Endothelial cell of umbilical vein (primary cell): Measurements from ENCODE around the gene LIN54. TPM values are rescaled to one million over a fixed set of nuclear protein-coding genes. Genes with fewer than 3 reads are reported as not detected.

Experiments used
- BruUV-seq: library from RNA; stranded (reverse); fragments of 400-500 nt; replicated peaks from 2 replicates; lab custom pipeline; 2021; lab: Mats Ljungman, UMichigan
- CTCF ChIA-PET: fragments of 300-600, 350-600 bp; sonication (Branson Sonifier 250); formaldehyde crosslinking; loops from one replicate; lab custom pipeline; 2021; ENCODE audit warnings: antibody characterized with exemption, inconsistent platforms; lab: Charles Lee
- POLR2A ChIA-PET: fragments of 300-600, 350-600 bp; sonication (Branson Sonifier 250); formaldehyde crosslinking; loops from one replicate; lab custom pipeline; 2021; ENCODE audit warnings: antibody characterized with exemption, inconsistent platforms; lab: Charles Lee
- DNase-seq: peaks from one replicate; pipeline ENCODE4 v3.0.0-alpha.2; 2011; ENCODE audit warnings: low read depth, low spot score
- FAIRE-seq: peaks from 2 replicates; lab custom pipeline; 2011; peaks lifted over from hg19 to GRCh38; lab: Jason Lieb, UNC
- H2AFZ ChIP-seq: 2 replicates; pipeline ENCODE4 v1.6.0; 2012; ENCODE audit warnings: low read depth, low read length, control low read depth, inconsistent platforms
- H3K27ac ChIP-seq: 2 replicates; pipeline ENCODE4 v1.5.1; 2011; ENCODE audit warnings: low read depth, mild to moderate bottlenecking, control low read depth, low read length, moderate library complexity; ENCODE audit not compliant: insufficient read depth
- H3K27me3 ChIP-seq, 2 experiments: 2 replicates each; pipeline versions ENCODE4 v1.6.0 to v1.6.1; 2011; ENCODE audit warnings: low read length in 2 of 2, mixed read lengths in 1 of 2; ENCODE audit not compliant: control insufficient read depth in 2 of 2, insufficient read depth in 2 of 2
- H3K36me3 ChIP-seq, 2 experiments: 2 replicates in 1 of 2; 3 replicates in 1 of 2; pipeline ENCODE4 v1.5.1; 2011; ENCODE audit warnings: low read length in 2 of 2, mild to moderate bottlenecking in 1 of 2, moderate library complexity in 1 of 2; ENCODE audit not compliant: control insufficient read depth in 2 of 2, insufficient read depth in 2 of 2; ENCODE audit errors: extremely low read depth in 1 of 2
- H3K4me1 ChIP-seq: 3 replicates; pipeline ENCODE4 v1.5.1; 2011; ENCODE audit warnings: mild to moderate bottlenecking, low read length; ENCODE audit not compliant: control insufficient read depth, insufficient read depth; ENCODE audit errors: extremely low read depth
- H3K4me2 ChIP-seq: 2 replicates; pipeline ENCODE4 v1.6.1; 2011; ENCODE audit warnings: low read length, control low read depth, mixed read lengths; ENCODE audit not compliant: insufficient read depth
- H3K4me3 ChIP-seq, 3 experiments: fragments of 200-600 bp in 1 of 3; sonication (generic), shearing (Covaris generic) in 1 of 3; replicated peaks in 1 of 3; 2 replicates each; pipeline ENCODE4 v1.5.1; 2011 to 2016; ENCODE audit warnings: control low read depth in 3 of 3, low read length in 3 of 3, mild to moderate bottlenecking in 2 of 3, inconsistent platforms in 1 of 3, low read depth in 1 of 3, moderate library complexity in 1 of 3; ENCODE audit not compliant: insufficient read depth in 1 of 3
- H3K79me2 ChIP-seq: 2 replicates; pipeline ENCODE4 v1.6.0; 2012; ENCODE audit warnings: low read length, inconsistent platforms; ENCODE audit not compliant: control insufficient read depth, insufficient read depth
- H3K9ac ChIP-seq: replicated peaks from 2 replicates; pipeline ENCODE3; 2011; ENCODE audit warnings: low read length, control low read depth; ENCODE audit not compliant: insufficient read depth; ENCODE audit errors: extremely low read depth
- H3K9me1 ChIP-seq: replicated peaks from 3 replicates; pipeline ENCODE4 v1.6.0; 2011; ENCODE audit warnings: mild to moderate bottlenecking, low read length; ENCODE audit not compliant: control insufficient read depth, insufficient read depth; ENCODE audit errors: extremely low read depth
- H3K9me3 ChIP-seq: replicated peaks from 2 replicates; pipeline ENCODE4 v1.5.1; 2012; ENCODE audit warnings: low read length, inconsistent platforms; ENCODE audit not compliant: control insufficient read depth, insufficient read depth
- H4K20me1 ChIP-seq: replicated peaks from 2 replicates; pipeline ENCODE3; 2011; ENCODE audit warnings: mild to moderate bottlenecking, low read length; ENCODE audit not compliant: control insufficient read depth, insufficient read depth; ENCODE audit errors: extremely low read depth
- CTCF ChIP-seq, 2 donors: IDR thresholded peaks; 1 replicate in 1 of 2; 2 replicates in 1 of 2; pipeline ENCODE4 v1.5.1; 2011; ENCODE audit warnings: low read length in 2 of 2, mild to moderate bottlenecking in 2 of 2, moderate library complexity in 2 of 2, control low read depth in 1 of 2, inconsistent platforms in 1 of 2, low read depth in 1 of 2; ENCODE audit not compliant: insufficient read depth in 1 of 2; ENCODE audit errors: extremely low read depth in 1 of 2
- EZH2 ChIP-seq: IDR thresholded peaks from 2 replicates; pipeline ENCODE4 v1.6.1; 2012; ENCODE audit warnings: borderline replicate concordance, low read depth, mild to moderate bottlenecking, moderate library complexity, low read length, inconsistent platforms; ENCODE audit not compliant: severe bottlenecking
- FOS ChIP-seq: IDR thresholded peaks from 2 replicates; pipeline ENCODE4 v1.6.1; 2011; ENCODE audit warnings: mild to moderate bottlenecking, low read length, moderate library complexity, borderline replicate concordance; ENCODE audit not compliant: insufficient read depth
- GATA2 ChIP-seq: IDR thresholded peaks from 2 replicates; pipeline ENCODE4 v1.7.0; 2011; ENCODE audit warnings: low read depth, mild to moderate bottlenecking, moderate library complexity, mixed read lengths, low read length; ENCODE audit not compliant: insufficient read length, insufficient read depth
- JUN ChIP-seq: IDR thresholded peaks from 2 replicates; pipeline ENCODE4 v1.6.1; 2011; ENCODE audit warnings: borderline replicate concordance, low read depth; ENCODE audit not compliant: insufficient read length, insufficient read depth
- MAX ChIP-seq: IDR thresholded peaks from 2 replicates; pipeline ENCODE4 v1.6.1; 2011; ENCODE audit not compliant: insufficient read depth, insufficient read length
- MYC ChIP-seq: IDR thresholded peaks from one replicate; pipeline ENCODE4 v1.6.1; 2011; ENCODE audit warnings: mild to moderate bottlenecking, low read depth, low read length
- POLR2A ChIP-seq: IDR thresholded peaks from 2 replicates; pipeline ENCODE4 v1.6.1; 2012; ENCODE audit warnings: low read depth, mild to moderate bottlenecking, control low read depth, low read length
- POLR2AphosphoS5 ChIP-seq: IDR thresholded peaks from 2 replicates; pipeline ENCODE4 v1.6.1; 2012; ENCODE audit warnings: low read depth, mild to moderate bottlenecking, control low read depth, low read length, moderate library complexity; ENCODE audit not compliant: insufficient read depth
- dilution Hi-C: fragments of 300-500 bp; cut with MboI; formaldehyde crosslinking; loops from one replicate; pipeline ENCODE4 v1.15.0; 2019; ENCODE audit warnings: low sequenced_read_pairs; ENCODE audit not compliant: extremely low pct_ligation_motif_present
- intact Hi-C: fragments of 100-400 bp; cut with micrococcal nuclease; formaldehyde crosslinking; loops from one replicate; pipeline ENCODE4 v1.10.0; 2022
- polyA plus RNA-seq, 4 experiments: library from polyadenylated mRNA; depleted of rRNA in 3 of 4; stranded (reverse) in 3 of 4; unstranded in 1 of 4; fragments of >200 nt; gene quantifications; 2 replicates each; pipeline versions ENCODE4 v1.2.1 to v1.2.3, GENCODE V29; 2011 to 2012; ENCODE audit warnings: missing spikeins in 1 of 4
- total RNA-seq: library from RNA; stranded (reverse); gene quantifications from 2 replicates; pipeline ENCODE4 v1.2.3, GENCODE V29; 2021

The LIN54 gene
- total and polyA plus RNA-seq, 2 donors (not counting 3 experiments of a cell fraction or from before 2014, with no cell fraction given), result 6.2 to 15.7 TPM

GRCh38 chr4:83002329-83002728, 8.3 kb downstream of the LIN54 start:
- DNase-seq (no peak), FAIRE-seq (no peak)
- Histone ChIP-seq H3K36me3 (no peaks in the 10 kb centered on the region), H3K9me3 (no peaks in the 10 kb centered on the region), H3K27me3 (no peaks in the 10 kb centered on the region), H4K20me1 (no peaks in the 10 kb centered on the region), H3K79me2 (peaks cover 63% of the 10 kb centered on the region), H3K9me1 (no peaks in the 10 kb centered on the region), H3K4me3 (no peak overlapping the region), H3K27ac (no peak overlapping the region), H3K9ac (no peak overlapping the region), H3K4me2 (no peak overlapping the region), H2AFZ (no peak overlapping the region), H3K4me1 (no peaks in the 10 kb centered on the region)
- TF ChIP-seq MYC (no peak), POLR2A (no peak), CTCF (IDR thresholded peaks at IDR 0.05; ENCODE audit: extremely low read depth in 1 of 2, insufficient read depth in 1 of 2, low read depth in 1 of 2, low read length in 2 of 2) (no peak), FOS (no peak), EZH2 (no peak), JUN (no peak), POLR2AphosphoS5 (no peak), MAX (no peak), GATA2 (no peak)
- intact Hi-C loops, result no loop called here
- dilution Hi-C loops, result no loop called here
- CTCF ChIA-PET, result interaction anchor here (0.6 to 0.9 kb wide), 2 partner anchors 11 to 70 kb away, joined by 3 read pairs; no protein-coding TSS in a partner anchor
- BruUV-seq, result no TSS peak
- POLR2A ChIA-PET, result no interaction called here
